Duodenal mucosa (tissue), 2 donors: ENCODE data around the gene SIPA1L3.

Source experiments
- H3K27ac ChIP-seq: one replicate; pipeline ENCODE4 v1.7.0; 2013; ENCODE audit warnings: low read depth, low read length
- H3K27me3 ChIP-seq, 2 donors: one replicate each; pipeline ENCODE4 v1.7.0; 2013; ENCODE audit warnings: low read length in 2 of 2, control low read depth in 1 of 2; ENCODE audit not compliant: insufficient read depth in 2 of 2, control insufficient read depth in 1 of 2
- H3K36me3 ChIP-seq, 2 donors: one replicate each; pipeline ENCODE4 v1.7.0; 2013; ENCODE audit warnings: low read length in 2 of 2, control low read depth in 1 of 2; ENCODE audit not compliant: insufficient read depth in 2 of 2, control insufficient read depth in 1 of 2
- H3K4me1 ChIP-seq, 2 donors: one replicate each; pipeline ENCODE4 v1.7.0; 2013; ENCODE audit warnings: low read length in 2 of 2, control low read depth in 1 of 2; ENCODE audit not compliant: insufficient read depth in 2 of 2, control insufficient read depth in 1 of 2
- H3K4me3 ChIP-seq, 2 donors: one replicate each; pipeline ENCODE4 v1.7.0; 2013; ENCODE audit warnings: low read length in 2 of 2, low read depth in 1 of 2
- H3K9ac ChIP-seq, 2 donors: one replicate each; pipeline ENCODE4 v1.7.0; 2013; ENCODE audit warnings: low read length in 2 of 2, low read depth in 1 of 2
- H3K9me3 ChIP-seq, 2 donors: one replicate each; pipeline ENCODE4 v1.7.0; 2013; ENCODE audit warnings: low read length in 2 of 2, control low read depth in 1 of 2; ENCODE audit not compliant: control insufficient read depth in 1 of 2

SIPA1L3 gene

DNA sequence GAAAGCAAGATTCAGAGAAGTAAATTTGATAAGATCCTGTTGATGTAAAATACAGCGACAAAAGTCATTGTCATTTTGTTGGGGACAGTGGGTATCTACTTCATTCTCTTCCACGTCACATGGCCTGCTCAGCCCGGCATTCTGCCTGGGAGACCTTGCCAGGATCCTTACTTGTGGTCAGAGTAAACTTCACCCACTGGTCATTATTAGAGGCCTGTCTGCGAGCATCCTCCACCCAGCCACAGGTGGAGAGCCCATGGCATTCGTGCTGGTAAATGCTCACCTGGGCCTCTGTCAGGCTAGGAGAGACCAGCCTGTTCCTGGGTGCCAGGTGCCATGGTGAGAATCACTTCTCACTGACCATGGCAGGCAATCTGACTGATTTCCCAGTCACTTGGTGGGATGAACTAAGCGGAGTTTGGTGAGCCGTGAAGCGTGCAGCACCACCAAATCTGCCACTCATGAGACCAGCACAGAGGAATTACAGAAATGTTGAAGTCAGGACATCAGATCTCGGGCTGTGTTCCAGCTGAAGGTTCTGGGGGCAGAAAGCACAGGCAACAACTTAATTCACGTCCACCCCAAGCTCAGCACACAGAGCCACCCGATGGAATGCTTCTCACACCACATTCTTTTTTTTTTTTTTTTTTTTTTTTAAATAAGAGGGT, 107.0 kb downstream of the SIPA1L3 start:
- Histone ChIP-seq H3K36me3 (peaks cover 0 to 16% of the 10 kb centered on the region in 2 donors), H3K9ac (no peak overlapping the region), H3K27ac (no peak overlapping the region)

DNA sequence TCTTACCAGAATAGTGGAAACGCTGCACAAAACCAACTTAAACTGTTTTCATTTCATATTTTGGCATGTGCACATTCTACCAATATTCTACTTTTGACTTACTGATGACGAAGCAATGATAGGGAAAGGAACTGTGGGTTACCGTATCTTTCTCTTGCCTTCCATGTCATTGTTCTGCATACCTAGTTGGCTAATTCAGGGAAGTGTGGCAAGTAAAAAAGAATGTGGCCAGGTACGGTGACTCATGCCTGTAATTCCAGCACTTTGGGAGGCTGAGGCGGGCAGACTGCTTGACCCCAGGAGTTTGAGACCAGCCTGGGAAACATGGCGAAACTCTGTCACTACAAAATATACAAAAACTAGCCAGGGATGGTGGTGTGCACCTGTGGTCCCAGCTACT, 108.2 kb downstream of the SIPA1L3 start:
- H3K4me1 ChIP-seq, result no peaks in the 10 kb centered on the region
- no peaks in the 10 kb centered on the region for H3K9me3 ChIP-seq
- no peak overlapping the region for H3K4me3 ChIP-seq
- no peaks in the 10 kb centered on the region for H3K27me3 ChIP-seq
- H3K27ac ChIP-seq, result no peak overlapping the region
- H3K36me3 ChIP-seq, result peaks cover 0 to 16% of the 10 kb centered on the region in 2 donors
- no peak overlapping the region for H3K9ac ChIP-seq

More for the DNA sequence above, 107.0 kb downstream of the SIPA1L3 start:
- no peaks in the 10 kb centered on the region for H3K4me1 ChIP-seq
- no peaks in the 10 kb centered on the region for H3K9me3 ChIP-seq
- H3K27me3 ChIP-seq, result no peaks in the 10 kb centered on the region
- H3K4me3 ChIP-seq, result no peak overlapping the region

DNA sequence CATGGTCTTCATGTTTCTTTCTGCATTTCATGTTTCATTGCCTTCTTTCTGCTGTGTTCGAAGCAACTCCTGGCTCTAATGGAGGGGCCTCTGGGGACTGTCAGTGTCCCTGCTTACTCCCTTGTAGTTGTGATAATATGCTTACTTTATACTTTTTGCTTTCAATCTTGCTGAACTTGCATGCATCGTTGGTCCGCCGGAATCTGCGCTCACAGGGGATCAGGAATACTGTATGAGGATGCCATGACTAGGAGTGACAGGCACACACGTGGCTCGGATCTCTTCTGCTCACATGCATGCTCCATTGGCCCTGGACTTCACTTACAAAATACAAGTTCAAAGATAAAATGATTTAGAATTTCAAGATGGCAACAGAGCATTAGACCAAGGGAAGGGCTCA, 108.8 kb downstream of the SIPA1L3 start:
- Histone ChIP-seq H3K4me3 (no peak overlapping the region), H3K27me3 (no peaks in the 10 kb centered on the region), H3K9ac (no peak overlapping the region), H3K9me3 (no peaks in the 10 kb centered on the region), H3K27ac (no peak overlapping the region), H3K36me3 (peaks cover 0 to 16% of the 10 kb centered on the region in 2 donors), H3K4me1 (no peaks in the 10 kb centered on the region)

DNA sequence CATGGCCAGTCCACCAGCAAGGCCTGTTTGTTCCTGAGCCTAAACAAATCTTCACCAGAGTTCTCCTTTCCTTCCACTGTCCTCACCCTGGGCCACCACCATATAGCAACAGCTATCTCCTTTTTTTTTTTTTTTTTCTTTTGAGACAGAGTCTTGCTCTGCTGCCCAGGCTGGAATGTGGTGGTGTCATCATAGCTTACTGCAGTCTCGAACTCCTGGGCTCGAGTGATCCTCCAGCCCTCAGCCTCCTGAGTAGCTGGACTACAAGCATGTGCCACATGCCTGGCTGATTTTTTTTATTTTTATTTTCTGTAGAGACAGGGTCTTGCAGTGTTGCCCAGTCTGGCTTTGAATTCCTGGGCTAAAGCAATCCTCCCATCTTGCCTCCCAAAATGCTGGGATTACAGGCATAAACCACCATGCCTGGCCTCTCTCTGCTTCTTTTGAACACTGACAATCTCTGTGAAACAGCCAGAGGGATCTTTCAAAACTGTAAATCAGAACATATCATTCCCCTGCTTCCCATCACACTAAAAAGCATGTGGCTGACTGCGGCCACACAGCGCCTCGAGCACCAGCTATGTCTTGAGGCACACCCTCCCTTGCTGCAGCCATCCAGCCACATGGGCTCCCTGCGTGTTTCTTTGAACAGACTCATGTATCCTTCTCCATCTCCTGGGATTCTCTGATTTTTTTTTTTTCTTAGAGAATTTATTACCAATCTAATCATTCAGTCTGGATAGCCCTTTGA, 110.6 kb downstream of the SIPA1L3 start:
- no peak overlapping the region for H3K9ac ChIP-seq
- no peaks in the 10 kb centered on the region for H3K9me3 ChIP-seq
- H3K4me3 ChIP-seq, result no peak overlapping the region
- no peaks in the 10 kb centered on the region for H3K27me3 ChIP-seq
- H3K36me3 ChIP-seq, result peaks cover 0 to 12% of the 10 kb centered on the region in 2 donors
- H3K27ac ChIP-seq, result no peak overlapping the region
- peaks cover 0 to 4% of the 10 kb centered on the region in 2 donors for H3K4me1 ChIP-seq

DNA sequence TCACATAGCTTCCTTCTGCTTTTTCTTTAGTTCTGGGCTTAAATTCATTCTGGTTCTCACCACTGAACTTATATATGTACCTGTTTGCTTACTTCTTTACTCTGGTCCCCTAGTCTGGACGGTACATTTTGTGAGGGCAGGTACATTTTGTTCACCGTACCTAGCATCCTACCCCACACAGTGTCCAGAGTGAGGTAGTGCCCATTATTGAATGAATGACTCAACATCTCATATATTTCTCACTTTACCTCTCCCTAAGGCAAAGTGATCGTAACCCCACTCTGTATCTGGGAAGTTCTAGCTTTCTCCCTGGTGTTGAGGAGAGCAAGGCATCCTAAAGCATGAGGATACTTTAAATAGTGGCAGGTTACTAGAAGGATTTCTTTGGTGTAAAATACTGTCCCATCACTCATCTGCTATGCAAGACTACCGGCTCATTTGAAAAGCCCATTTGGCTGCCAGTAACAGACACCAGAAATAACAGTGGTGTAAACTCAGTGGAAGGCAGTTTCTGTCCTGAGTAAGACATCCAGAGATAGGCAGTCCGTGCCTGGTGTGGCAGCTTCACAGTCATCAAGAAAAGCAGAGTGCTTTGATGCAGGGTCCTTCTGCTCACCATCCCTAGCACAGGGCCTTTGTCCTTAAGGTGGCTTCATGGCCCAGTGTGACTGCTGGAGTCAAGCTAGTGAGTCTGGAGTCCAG, 111.8 kb downstream of the SIPA1L3 start:
- no peak overlapping the region for H3K27ac ChIP-seq
- no peaks in the 10 kb centered on the region for H3K27me3 ChIP-seq
- no peak overlapping the region for H3K4me3 ChIP-seq
- H3K4me1 ChIP-seq, result peaks cover 12 to 15% of the 10 kb centered on the region in 2 donors
- H3K36me3 ChIP-seq, result peaks cover 0 to 12% of the 10 kb centered on the region in 2 donors
- H3K9me3 ChIP-seq, result no peaks in the 10 kb centered on the region
- H3K9ac ChIP-seq, result no peak overlapping the region

DNA sequence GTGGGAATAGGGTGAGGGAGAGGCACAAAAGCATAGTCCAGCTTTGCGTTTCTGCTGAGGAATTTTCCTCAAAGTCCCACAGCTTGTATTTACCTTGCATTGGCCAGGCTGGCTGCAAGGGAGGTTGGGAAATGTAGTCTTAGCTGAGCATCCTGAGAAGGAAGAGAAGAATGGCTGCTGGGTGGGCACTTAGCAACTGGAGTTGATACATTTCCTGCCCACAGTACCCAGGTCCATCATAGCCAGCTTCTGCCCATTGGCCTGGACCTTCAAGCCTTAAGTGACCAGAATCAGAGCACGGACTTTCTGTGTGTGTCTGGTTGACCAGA, 112.4 kb downstream of the SIPA1L3 start:
- Histone ChIP-seq H3K4me3 (no peak overlapping the region), H3K9ac (no peak overlapping the region), H3K27ac (no peak overlapping the region), H3K27me3 (no peaks in the 10 kb centered on the region), H3K4me1 (peaks cover 17 to 20% of the 10 kb centered on the region in 2 donors), H3K36me3 (peaks cover 0 to 12% of the 10 kb centered on the region in 2 donors), H3K9me3 (no peaks in the 10 kb centered on the region)

DNA sequence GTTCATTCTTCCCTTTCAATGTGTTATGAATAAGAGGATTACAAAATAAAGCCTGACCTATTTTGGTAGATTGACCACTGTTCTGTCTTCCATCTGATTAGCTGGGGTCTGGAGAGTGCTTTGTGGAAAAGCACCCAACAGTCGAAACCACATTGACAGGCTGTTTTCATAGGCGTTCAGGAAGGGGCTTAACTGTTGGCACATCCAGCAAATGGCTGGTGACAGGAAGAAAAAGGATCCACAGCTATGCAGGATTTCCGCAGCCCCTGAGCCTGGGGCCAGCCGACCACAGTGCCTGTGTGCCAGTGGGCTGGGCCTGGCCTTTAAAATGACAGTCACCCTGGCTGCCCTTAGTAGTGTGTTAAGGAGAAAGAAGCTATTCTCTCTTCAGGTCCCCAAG, 113.3 kb downstream of the SIPA1L3 start:
- H3K27ac ChIP-seq, result no peak overlapping the region
- peaks cover 20 to 23% of the 10 kb centered on the region in 2 donors for H3K4me1 ChIP-seq
- peaks cover 0 to 13% of the 10 kb centered on the region in 2 donors for H3K36me3 ChIP-seq
- no peaks in the 10 kb centered on the region for H3K9me3 ChIP-seq
- H3K9ac ChIP-seq, result no peak overlapping the region
- no peaks in the 10 kb centered on the region for H3K27me3 ChIP-seq
- H3K4me3 ChIP-seq, result no peak overlapping the region

DNA sequence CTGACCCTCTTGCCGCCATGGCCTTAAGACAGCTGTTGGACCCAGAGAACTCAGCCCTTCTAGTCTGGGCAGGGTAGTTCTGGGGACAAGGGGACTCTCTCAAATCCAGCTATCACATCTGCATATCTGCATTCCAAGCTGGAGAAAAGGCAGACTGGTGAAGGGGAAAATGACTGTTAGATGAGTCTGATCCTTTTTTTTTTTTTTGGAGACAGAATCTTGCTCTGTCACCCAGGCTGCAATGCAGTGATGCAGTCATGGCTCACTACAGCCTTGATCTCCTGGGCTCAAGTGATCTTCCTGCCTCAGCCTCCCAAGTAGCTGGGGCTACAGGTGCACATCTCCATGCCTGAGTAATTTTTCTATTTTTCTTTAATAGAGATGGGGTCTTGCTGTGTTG, 114.3 kb downstream of the SIPA1L3 start:
- Histone ChIP-seq H3K27me3 (no peaks in the 10 kb centered on the region), H3K9ac (no peak overlapping the region)

DNA sequence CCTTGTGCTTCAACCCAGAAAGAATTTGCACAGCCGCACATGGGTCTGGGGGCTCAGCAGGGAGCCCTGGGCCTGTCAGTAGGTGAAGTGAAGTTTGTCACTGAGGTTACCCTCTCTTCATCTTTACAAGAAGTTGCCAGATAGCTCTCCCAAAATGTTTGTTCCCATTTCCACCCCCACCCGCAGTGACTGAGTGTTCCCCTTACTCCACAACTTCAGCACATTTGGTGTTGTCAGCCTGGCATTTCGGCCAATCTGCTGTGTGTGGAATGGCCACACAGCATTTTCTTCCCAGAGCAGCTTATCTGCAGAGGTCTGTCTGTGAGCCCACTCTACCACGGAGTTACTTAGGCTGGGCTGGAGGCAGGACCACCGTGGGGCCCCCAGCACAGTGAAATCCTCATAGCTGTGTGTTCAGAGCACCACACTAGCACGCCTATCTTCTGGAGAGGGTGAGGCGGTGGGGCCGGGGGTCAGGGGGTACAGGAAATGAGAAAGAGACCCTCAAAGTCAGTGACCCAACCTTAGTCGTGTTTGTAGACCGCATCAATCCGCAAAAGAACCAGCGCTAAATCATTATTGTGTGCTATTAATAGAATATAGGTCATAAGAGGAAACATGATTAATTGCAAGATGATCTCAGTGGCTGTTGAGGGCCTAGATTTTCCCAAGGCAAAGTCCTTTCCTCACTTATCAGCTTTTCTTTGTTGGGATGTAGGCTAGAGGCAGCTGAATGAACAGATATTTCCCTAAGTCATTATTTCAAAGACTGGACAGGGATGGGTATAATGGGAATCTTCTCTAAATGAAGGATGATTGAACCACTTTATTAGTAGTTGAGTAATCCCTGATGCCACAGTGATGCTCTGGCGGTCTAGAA, 116.0 kb downstream of the SIPA1L3 start:
- H3K4me3 ChIP-seq, result no peak overlapping the region
- no peak overlapping the region for H3K9ac ChIP-seq
- H3K27me3 ChIP-seq, result no peaks in the 10 kb centered on the region
- H3K36me3 ChIP-seq, result peaks cover 0 to 4% of the 10 kb centered on the region in 2 donors
- no peaks in the 10 kb centered on the region for H3K9me3 ChIP-seq
- H3K4me1 ChIP-seq, result peaks cover 20 to 23% of the 10 kb centered on the region in 2 donors
- H3K27ac ChIP-seq, result peak overlapping the region; percentile 6

More for the DNA sequence above, 114.3 kb downstream of the SIPA1L3 start:
- Histone ChIP-seq H3K4me1 (peaks cover 20 to 23% of the 10 kb centered on the region in 2 donors), H3K36me3 (peaks cover 0 to 7% of the 10 kb centered on the region in 2 donors), H3K4me3 (no peak overlapping the region), H3K27ac (no peak overlapping the region), H3K9me3 (no peaks in the 10 kb centered on the region)
